IPS-NIHi11 (cell line): ENCODE results near the gene FGF18.

ENCODE experiments used
- DNase-seq: peaks from one replicate; pipeline ENCODE4 v3.0.0; 2012; ENCODE audit warnings: mixed read lengths, low spot score

FGF18 gene

GRCh38 chr5:171470420-171470819 is 51.0 kb downstream of the FGF18 start:
- no peak for DNase-seq

- no peak for DNase-seq
Observed at GRCh38 chr5:171474230-171474813, 54.9 kb downstream of the FGF18 start.

- no peak for DNase-seq
Observed at GRCh38 chr5:171475596-171475995, 56.1 kb downstream of the FGF18 start.

- no peak for DNase-seq
Observed at GRCh38 chr5:171476701-171477100, 57.3 kb downstream of the FGF18 start.

GRCh38 chr5:171477101-171477500 is 57.7 kb downstream of the FGF18 start:
- no peak for DNase-seq

GRCh38 chr5:171477666-171478065 is 58.2 kb downstream of the FGF18 start:
- no peak for DNase-seq

- DNase-seq, result no peak
Observed at GRCh38 chr5:171478946-171479775, 59.7 kb downstream of the FGF18 start.

- DNase-seq, result no peak
Observed at GRCh38 chr5:171479776-171480125, 60.3 kb downstream of the FGF18 start.

GRCh38 chr5:171480239-171480638 is 60.8 kb downstream of the FGF18 start:
- DNase-seq, result no peak

GRCh38 chr5:171481571-171482433 is 62.4 kb downstream of the FGF18 start:
- no peak for DNase-seq

- no peak for DNase-seq
Observed at GRCh38 chr5:171482434-171482730, 62.9 kb downstream of the FGF18 start.

GRCh38 chr5:171483551-171484135 is 64.2 kb downstream of the FGF18 start:
- DNase-seq, result no peak

- peak; percentile 85 for DNase-seq
Observed at GRCh38 chr5:171484460-171484899, 65.0 kb downstream of the FGF18 start.

- no peak for DNase-seq
Observed at GRCh38 chr5:171485668-171486067, 66.2 kb downstream of the FGF18 start.

- DNase-seq, result no peak
Observed at GRCh38 chr5:171486613-171487012, 67.2 kb downstream of the FGF18 start.

GRCh38 chr5:171488876-171489275 is 69.4 kb downstream of the FGF18 start:
- DNase-seq, result no peak

GRCh38 chr5:171492781-171493180 is 73.3 kb downstream of the FGF18 start:
- DNase-seq, result peak; percentile 80

GRCh38 chr5:171493646-171494393 is 74.4 kb downstream of the FGF18 start:
- no peak for DNase-seq

- DNase-seq, result peak; percentile 74
Observed at GRCh38 chr5:171494452-171495121, 75.1 kb downstream of the FGF18 start.

GRCh38 chr5:171495122-171495700 is 75.8 kb downstream of the FGF18 start:
- DNase-seq, result no peak

- no peak for DNase-seq
Observed at GRCh38 chr5:171496456-171496855, 77.0 kb downstream of the FGF18 start.
